Measurements from ENCODE around the gene IDNK. TPM values are rescaled to one million over a fixed set of nuclear protein-coding genes. Genes with fewer than 3 reads are reported as not detected.

IDNK gene
- total and polyA plus RNA-seq, 7 experiments from 2014 or later, result 8.5 to 15.3 (median 10.9) TPM

GRCh38 chr9:83669067-83669466 lies 46.1 kb downstream of the IDNK start:
- H3K4me1 Mint-ChIP-seq, result peaks cover 9 to 44% (median 23%) of the 10 kb centered on the region in 7 donors
- POLR2A ChIA-PET, result interaction anchor here (1.6 kb wide), 1 partner anchor 39 kb away, joined by 6 read pairs; the partner anchor contains the start of gene UBQLN1
- no peak overlapping the region for H3K27ac Mint-ChIP-seq
- H3K36me3 Mint-ChIP-seq, result peaks cover 4 to 47% (median 27%) of the 10 kb centered on the region in 5 donors
- no peaks in the 10 kb centered on the region for H3K27me3 Mint-ChIP-seq
- CTCF ChIA-PET, result no interaction called here
- Histone ChIP-seq H3K9me3 (ENCODE audit: control insufficient read depth in 2 of 3, low read length in 3 of 3) (no peaks in the 10 kb centered on the region), H3K4me3 (ENCODE audit: low read length) (no peak overlapping the region), H3K4me1 (ENCODE audit: control insufficient read depth in 2 of 2, insufficient read depth in 2 of 2, low read length in 2 of 2) (no peaks in the 10 kb centered on the region), H3K27me3 (ENCODE audit: control insufficient read depth in 2 of 2, insufficient read depth in 2 of 2, low read length in 2 of 2) (no peaks in the 10 kb centered on the region), H3K27ac (ENCODE audit: low read depth, low read length) (no peak overlapping the region), H3K36me3 (ENCODE audit: control insufficient read depth in 2 of 3, insufficient read depth in 3 of 3, low read length in 3 of 3) (peaks cover 0 to 52% (median 5%) of the 10 kb centered on the region in 3 experiments)
- intact Hi-C loops (cut with micrococcal nuclease), result no loop called here
- H3K9me3 Mint-ChIP-seq, result no peaks in the 10 kb centered on the region
- no peak for ATAC-seq
- H3K4me3 Mint-ChIP-seq, result no peak overlapping the region
- no peak for DNase-seq

GRCh38 chr9:83670381-83670780 lies 47.4 kb downstream of the IDNK start:
- H3K9me3 ChIP-seq (ENCODE audit: control insufficient read depth in 2 of 3, low read length in 3 of 3), result no peaks in the 10 kb centered on the region
- Mint-ChIP-seq H3K4me1 (peaks cover 10 to 45% (median 25%) of the 10 kb centered on the region in 7 donors), H3K4me3 (no peak overlapping the region), H3K27ac (peak overlapping the region in 1 of 9 donors; percentile 60), H3K27me3 (no peaks in the 10 kb centered on the region), H3K36me3 (peaks cover 4 to 46% (median 28%) of the 10 kb centered on the region in 5 donors), H3K9me3 (no peaks in the 10 kb centered on the region)
- H3K27me3 ChIP-seq (ENCODE audit: control insufficient read depth in 2 of 2, insufficient read depth in 2 of 2, low read length in 2 of 2), result no peaks in the 10 kb centered on the region
- ChIA-PET POLR2A (interaction anchor here (1.6 kb wide), 1 partner anchor 37 kb away, joined by 6 read pairs; the partner anchor contains the start of gene UBQLN1), CTCF (interaction anchor here (0.7 kb wide), 1 partner anchor 26 kb away, joined by 3 read pairs; no protein-coding TSS in a partner anchor)
- H3K4me1 ChIP-seq (ENCODE audit: control insufficient read depth in 2 of 2, insufficient read depth in 2 of 2, low read length in 2 of 2), result no peaks in the 10 kb centered on the region
- no peak overlapping the region for H3K27ac ChIP-seq (ENCODE audit: low read depth, low read length)
- DNase-seq (no peak), ATAC-seq (no peak)
- H3K36me3 ChIP-seq (ENCODE audit: control insufficient read depth in 2 of 3, insufficient read depth in 3 of 3, low read length in 3 of 3), result peaks cover 0 to 54% (median 5%) of the 10 kb centered on the region in 3 experiments
- no peak overlapping the region for H3K4me3 ChIP-seq (ENCODE audit: low read length)
- intact Hi-C loops (cut with micrococcal nuclease), result loop anchor here in 1 of 2 donors (5.0 kb wide), 1 partner anchor 37 kb away; the partner anchor contains the start of gene UBQLN1

GRCh38 chr9:83671451-83671850 lies 48.5 kb downstream of the IDNK start:
- DNase-seq (no peak), ATAC-seq (no peak)
- POLR2A ChIA-PET, result interaction anchor here (0.9 to 1.0 kb wide), 2 partner anchors 9 to 37 kb away, joined by 4 read pairs; partner anchors contain the start of gene UBQLN1
- CTCF ChIA-PET, result interaction anchor here (0.6 kb wide), 1 partner anchor 203 kb away, joined by 3 read pairs; no protein-coding TSS in a partner anchor
- Mint-ChIP-seq H3K27ac (peak overlapping the region in 2 of 9 donors; percentile 24 to 28), H3K27me3 (no peaks in the 10 kb centered on the region), H3K4me1 (peaks cover 8 to 36% (median 15%) of the 10 kb centered on the region in 7 donors), H3K9me3 (no peaks in the 10 kb centered on the region), H3K36me3 (peaks cover 4 to 35% (median 17%) of the 10 kb centered on the region in 5 donors), H3K4me3 (no peak overlapping the region)
- no peak overlapping the region for H3K4me3 ChIP-seq (ENCODE audit: low read length)
- H3K9me3 ChIP-seq (ENCODE audit: control insufficient read depth in 2 of 3, low read length in 3 of 3), result no peaks in the 10 kb centered on the region
- no peak overlapping the region for H3K27ac ChIP-seq (ENCODE audit: low read depth, low read length)
- H3K36me3 ChIP-seq (ENCODE audit: control insufficient read depth in 2 of 3, insufficient read depth in 3 of 3, low read length in 3 of 3), result peaks cover 0 to 56% (median 5%) of the 10 kb centered on the region in 3 experiments
- no peaks in the 10 kb centered on the region for H3K27me3 ChIP-seq (ENCODE audit: control insufficient read depth in 2 of 2, insufficient read depth in 2 of 2, low read length in 2 of 2)
- H3K4me1 ChIP-seq (ENCODE audit: control insufficient read depth in 2 of 2, insufficient read depth in 2 of 2, low read length in 2 of 2), result no peaks in the 10 kb centered on the region
- intact Hi-C loops (cut with micrococcal nuclease), result loop anchor here in 1 of 2 donors (5.0 kb wide), 1 partner anchor 36 kb away; the partner anchor contains the start of gene UBQLN1

- ATAC-seq (no peak), DNase-seq (no peak)
- H3K9me3 ChIP-seq (ENCODE audit: control insufficient read depth in 2 of 3, low read length in 3 of 3), result no peaks in the 10 kb centered on the region
- peaks cover 5 to 78% (median 15%) of the 10 kb centered on the region in 3 experiments for H3K36me3 ChIP-seq (ENCODE audit: control insufficient read depth in 2 of 3, insufficient read depth in 3 of 3, low read length in 3 of 3)
- H3K27me3 Mint-ChIP-seq, result no peaks in the 10 kb centered on the region
- H3K27ac ChIP-seq (ENCODE audit: low read depth, low read length), result no peak overlapping the region
- ChIA-PET POLR2A (interaction anchor here (0.7 to 1.9 kb wide), 2 partner anchors 32 to 55 kb away, joined by 6 read pairs; partner anchors contain the start of gene UBQLN1), CTCF (no interaction called here)
- H3K27me3 ChIP-seq (ENCODE audit: control insufficient read depth in 2 of 2, insufficient read depth in 2 of 2, low read length in 2 of 2), result no peaks in the 10 kb centered on the region
- no peak overlapping the region for H3K4me3 ChIP-seq (ENCODE audit: low read length)
- peak overlapping the region in 3 of 9 donors; percentile 3 to 19 (median 19) for H3K27ac Mint-ChIP-seq
- H3K4me1 ChIP-seq (ENCODE audit: control insufficient read depth in 2 of 2, insufficient read depth in 2 of 2, low read length in 2 of 2), result no peaks in the 10 kb centered on the region
- intact Hi-C loops (cut with micrococcal nuclease), result loop anchor here (2.0 kb wide), 2 partner anchors 17 to 31 kb away; partner anchors contain the start of gene UBQLN1 (in 1 of the 2)
- peaks cover 0 to 19% (median 17%) of the 10 kb centered on the region in 7 donors for H3K4me1 Mint-ChIP-seq
- H3K9me3 Mint-ChIP-seq, result no peaks in the 10 kb centered on the region
- no peak overlapping the region for H3K4me3 Mint-ChIP-seq
- peaks cover 9 to 41% (median 28%) of the 10 kb centered on the region in 5 donors for H3K36me3 Mint-ChIP-seq
Measured at GRCh38 chr9:83675466-83675865, 52.5 kb downstream of the IDNK start.

GRCh38 chr9:83677596-83677995 lies 54.7 kb downstream of the IDNK start:
- H3K27ac ChIP-seq (ENCODE audit: low read depth, low read length), result no peak overlapping the region
- no peaks in the 10 kb centered on the region for H3K27me3 Mint-ChIP-seq
- H3K4me1 Mint-ChIP-seq, result peaks cover 7 to 27% (median 19%) of the 10 kb centered on the region in 7 donors
- H3K4me3 ChIP-seq (ENCODE audit: low read length), result no peak overlapping the region
- H3K4me3 Mint-ChIP-seq, result no peak overlapping the region
- H3K9me3 ChIP-seq (ENCODE audit: control insufficient read depth in 2 of 3, low read length in 3 of 3), result no peaks in the 10 kb centered on the region
- POLR2A ChIA-PET, result no interaction called here
- peaks cover 5 to 76% (median 18%) of the 10 kb centered on the region in 3 experiments for H3K36me3 ChIP-seq (ENCODE audit: control insufficient read depth in 2 of 3, insufficient read depth in 3 of 3, low read length in 3 of 3)
- CTCF ChIA-PET, result no interaction called here
- ATAC-seq, result no peak
- no peak overlapping the region for H3K27ac Mint-ChIP-seq
- H3K36me3 Mint-ChIP-seq, result peaks cover 4 to 45% (median 28%) of the 10 kb centered on the region in 5 donors
- DNase-seq, result no peak
- no peaks in the 10 kb centered on the region for H3K9me3 Mint-ChIP-seq
- H3K27me3 ChIP-seq (ENCODE audit: control insufficient read depth in 2 of 2, insufficient read depth in 2 of 2, low read length in 2 of 2), result no peaks in the 10 kb centered on the region
- H3K4me1 ChIP-seq (ENCODE audit: control insufficient read depth in 2 of 2, insufficient read depth in 2 of 2, low read length in 2 of 2), result no peaks in the 10 kb centered on the region
- intact Hi-C loops (cut with micrococcal nuclease), result no loop called here

GRCh38 chr9:83680233-83680632 lies 57.3 kb downstream of the IDNK start:
- Histone ChIP-seq H3K4me1 (ENCODE audit: control insufficient read depth in 2 of 2, insufficient read depth in 2 of 2, low read length in 2 of 2) (no peaks in the 10 kb centered on the region), H3K27me3 (ENCODE audit: control insufficient read depth in 2 of 2, insufficient read depth in 2 of 2, low read length in 2 of 2) (no peaks in the 10 kb centered on the region), H3K9me3 (ENCODE audit: control insufficient read depth in 2 of 3, low read length in 3 of 3) (no peaks in the 10 kb centered on the region), H3K36me3 (ENCODE audit: control insufficient read depth in 2 of 3, insufficient read depth in 3 of 3, low read length in 3 of 3) (peaks cover 5 to 62% (median 18%) of the 10 kb centered on the region in 3 experiments), H3K27ac (ENCODE audit: low read depth, low read length) (no peak overlapping the region), H3K4me3 (ENCODE audit: low read length) (no peak overlapping the region)
- Mint-ChIP-seq H3K9me3 (no peaks in the 10 kb centered on the region), H3K27me3 (no peaks in the 10 kb centered on the region), H3K4me3 (no peak overlapping the region), H3K27ac (peak overlapping the region in 1 of 9 donors; percentile 55), H3K4me1 (peaks cover 9 to 33% (median 27%) of the 10 kb centered on the region in 7 donors), H3K36me3 (peaks cover 4 to 41% (median 25%) of the 10 kb centered on the region in 5 donors)
- intact Hi-C loops (cut with micrococcal nuclease), result no loop called here
- POLR2A ChIA-PET, result interaction anchor here (1.3 kb wide), 1 partner anchor 28 kb away, joined by 4 read pairs; the partner anchor contains the start of gene UBQLN1
- ATAC-seq (no peak), DNase-seq (no peak)
- CTCF ChIA-PET, result no interaction called here

Data from naive thymus-derived CD4-positive, alpha-beta T cell (primary cell).